ENCODE results near the gene NUP54.

Gene NUP54

GRCh38 chr4:76067652-76068286 is 80.4 kb downstream of the NUP54 start:
- DNase-seq (ENCODE audit: low read depth, low spot score) = peak; percentile 49

GRCh38 chr4:76066546-76066945 is 81.7 kb downstream of the NUP54 start:
- DNase-seq (ENCODE audit: low read depth, low spot score) = no peak

Measured in activated naive CD8-positive, alpha-beta T cell treated with anti-CD3 and anti-CD28 coated beads, Interleukin-2, amount 50 U/mL, for 16 hours (primary cell).